Cardiac septum (tissue), 1 donor: Measurements from ENCODE around the gene ATOH8. TPM values are rescaled to one million over a fixed set of nuclear protein-coding genes. Genes with fewer than 3 reads are reported as not detected.

Experiments used
- DNase-seq: peaks from one replicate; pipeline ENCODE4 v3.0.0-alpha.2; 2020; ENCODE audit warnings: low spot score
- intact Hi-C: fragments of 100-400 bp; cut with DNase I; formaldehyde crosslinking; loops from one replicate; pipeline ENCODE4 v1.14.0; 2022
- total RNA-seq: library from RNA; stranded (reverse); fragmentation: NEBNext Ultra II Directional; extraction: Animal tissue kit (Norgen Biotek cat#: 25700); gene quantifications from one replicate; pipeline ENCODE4 v1.2.1, GENCODE V29; 2021
- donor health status: DM: no; HTN: no; CAD: no.

The ATOH8 gene
- total RNA-seq, 1 donor from 2014 or later = 21.0 TPM

GRCh38 chr2:85748039-85748734 lies 5.6 kb upstream of the ATOH8 start:
- intact Hi-C loops = no loop called here
- no peak for DNase-seq

DNA sequence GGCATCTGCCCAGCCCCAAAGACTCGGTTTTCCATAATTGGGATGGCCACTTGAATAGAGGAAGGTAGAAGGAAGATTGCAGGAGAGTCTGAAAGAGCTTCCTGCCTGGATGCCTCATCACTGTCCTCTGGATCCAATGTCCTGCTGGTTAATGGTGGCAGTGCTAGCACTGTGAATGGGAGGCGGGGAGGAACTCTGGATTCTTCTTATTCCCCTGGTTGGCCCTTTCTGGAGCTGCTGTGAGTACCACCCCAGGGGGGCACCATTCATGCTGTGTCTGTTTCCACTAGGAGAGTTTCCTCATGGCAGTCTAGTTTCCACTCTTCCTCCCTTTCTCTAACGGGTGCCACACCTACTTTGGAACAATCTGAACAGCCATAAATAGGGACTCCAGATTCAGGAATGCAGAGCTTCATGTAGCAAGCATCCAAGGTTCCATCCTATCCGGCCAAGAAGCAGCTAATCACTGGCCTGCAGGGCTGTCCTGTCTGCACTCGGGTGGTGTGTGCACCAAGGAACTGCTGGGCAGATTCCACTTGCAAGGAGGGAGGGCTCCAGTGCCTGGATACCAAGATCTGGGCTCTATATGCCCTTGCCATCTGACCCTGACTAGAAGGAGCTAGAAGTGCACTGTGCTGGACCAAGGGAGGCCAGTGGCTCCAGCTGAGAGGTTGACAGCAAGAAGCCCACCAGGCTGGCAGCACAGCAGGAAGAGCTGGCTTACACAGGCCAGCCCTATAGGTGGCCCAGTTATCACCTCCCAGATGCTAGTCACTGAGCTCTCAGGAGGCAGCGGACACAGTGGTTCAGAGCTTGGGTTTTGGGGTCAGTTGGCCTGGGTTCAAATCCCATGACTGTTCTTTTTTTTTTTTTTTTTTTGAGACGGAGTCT lies 4.6 kb upstream of the ATOH8 start:
- DNase-seq = no peak
- intact Hi-C loops = no loop called here

DNA sequence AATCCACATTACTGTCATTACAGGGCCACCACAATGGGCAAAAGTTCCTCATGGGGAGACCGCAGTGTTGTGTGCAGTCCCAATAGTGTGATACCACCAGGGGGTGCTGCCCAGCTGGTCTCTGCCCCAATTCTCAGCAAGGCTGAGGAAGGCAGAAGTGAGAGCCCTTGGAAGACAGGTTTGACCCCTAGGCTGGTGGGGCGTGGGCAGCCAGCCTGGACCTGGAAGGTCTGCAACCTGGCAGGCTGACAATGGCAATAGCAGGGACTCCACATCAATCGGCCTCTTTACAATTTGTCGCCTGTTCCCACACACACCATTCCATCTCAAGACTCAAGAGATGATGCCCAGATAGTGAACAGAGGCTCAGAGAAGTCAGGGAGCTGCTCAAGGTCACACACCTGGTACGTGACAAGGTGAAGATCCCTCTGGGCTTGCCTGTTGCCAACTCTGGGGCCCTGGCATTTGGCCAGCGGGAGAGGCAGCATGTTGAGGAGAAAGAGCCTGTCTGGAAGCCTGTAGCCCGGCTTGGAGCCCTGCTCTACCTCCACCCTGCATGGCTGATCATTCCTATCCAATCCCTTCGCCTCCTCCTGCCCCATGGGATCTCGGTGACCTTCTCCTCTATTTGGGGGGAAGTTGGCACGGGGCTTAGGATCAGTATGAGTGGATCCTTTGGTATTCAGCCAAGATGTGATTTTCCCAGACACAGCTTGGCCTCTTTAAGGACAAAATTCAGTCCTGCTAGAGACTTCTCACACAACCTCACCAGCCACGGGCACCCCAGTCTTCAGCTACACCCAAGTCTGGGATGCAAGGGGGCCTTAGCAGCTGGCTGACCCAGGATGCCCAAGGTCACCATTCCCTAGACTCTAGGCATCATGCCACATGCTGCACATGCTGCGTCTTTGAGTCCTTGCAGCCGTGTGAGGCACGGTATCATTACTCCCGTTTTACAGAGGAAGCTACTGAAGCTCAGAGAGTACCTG lies 2.9 kb upstream of the ATOH8 start:
- intact Hi-C loops = loop anchor here (2.0 kb wide), 2 partner anchors 48 to 64 kb away; no protein-coding TSS in a partner anchor
- DNase-seq = peak; percentile 86

DNA sequence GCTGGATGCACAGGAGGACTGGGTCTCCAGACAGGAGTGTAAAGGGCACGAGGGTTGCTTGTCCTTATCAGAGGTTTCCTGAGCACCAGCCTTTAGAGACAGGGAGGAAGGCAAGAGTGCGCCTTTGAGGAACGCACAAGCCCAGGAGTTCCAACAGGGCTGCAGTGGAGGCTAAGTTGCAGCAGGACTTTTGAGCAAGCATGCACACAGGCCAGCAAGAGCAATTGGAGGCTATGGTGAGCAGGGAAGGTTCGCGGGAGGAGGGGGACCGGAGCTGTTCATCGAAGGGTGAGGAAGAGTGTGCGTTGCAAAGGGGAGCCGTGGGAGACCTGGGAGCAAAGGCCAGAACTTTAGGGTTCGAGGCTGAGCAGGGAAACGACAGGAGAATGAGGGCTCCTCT lies 2.2 kb upstream of the ATOH8 start:
- DNase-seq = no peak
- intact Hi-C loops = loop anchor here (2.0 kb wide), 2 partner anchors 47 to 63 kb away; no protein-coding TSS in a partner anchor

- no peak for DNase-seq
Observed at GRCh38 chr2:85753035-85753524, 711 bp upstream of the ATOH8 start.

GRCh38 chr2:85754313-85755095 lies 713 bp downstream of the ATOH8 start:
- intact Hi-C loops = loop anchor here (1.0 kb wide), 1 partner anchor 18 kb away; no protein-coding TSS in a partner anchor
- no peak for DNase-seq

More at GRCh38 chr2:85753035-85753524, 711 bp upstream of the ATOH8 start:
- intact Hi-C loops = no loop called here

DNA sequence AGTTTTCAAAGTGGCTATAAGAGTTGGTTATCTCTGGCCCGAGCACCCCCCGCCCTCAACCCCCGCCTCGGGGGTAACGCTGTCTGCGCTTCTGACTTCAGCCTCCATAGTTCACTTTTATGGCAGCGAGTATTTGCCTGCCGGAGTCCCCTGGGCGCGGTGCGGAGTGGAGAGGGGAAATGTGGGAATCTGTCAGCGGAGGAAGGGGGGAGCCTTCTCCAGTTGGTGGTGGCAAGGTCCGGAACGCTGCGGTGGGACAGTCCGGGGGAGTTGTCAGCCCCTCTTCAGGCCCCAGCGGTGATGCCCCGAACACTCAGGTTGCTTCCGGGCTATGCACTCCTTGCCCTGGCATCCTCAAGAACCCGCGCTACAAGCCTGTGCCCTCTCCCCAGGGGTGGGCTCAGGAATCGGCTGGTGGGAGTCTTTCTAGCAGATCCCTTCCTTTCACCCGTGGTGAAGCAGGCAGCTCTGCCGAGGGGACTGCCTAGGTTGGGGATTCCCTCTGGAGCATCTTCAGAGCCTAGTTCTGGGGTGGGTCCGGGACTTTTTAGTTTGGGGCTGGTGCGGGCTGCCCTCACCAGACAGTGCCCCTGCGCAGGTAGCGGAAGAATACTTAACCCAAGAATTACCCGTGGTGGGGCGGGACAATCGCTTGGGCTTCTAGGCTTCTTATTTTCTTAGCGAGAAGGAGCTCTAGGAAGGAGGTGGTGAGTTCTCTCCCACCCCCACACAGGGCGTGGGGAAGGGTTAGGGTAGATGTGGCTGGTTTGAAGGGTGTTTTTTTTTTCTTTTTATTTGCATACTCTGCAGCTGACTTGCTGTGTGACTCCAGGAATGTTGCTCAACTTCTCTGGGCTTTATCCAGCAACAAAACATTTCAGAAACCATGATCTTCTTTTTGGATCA lies 1.6 kb downstream of the ATOH8 start:
- DNase-seq = no peak

GRCh38 chr2:85756195-85756594 lies 2.4 kb downstream of the ATOH8 start:
- DNase-seq = no peak
- intact Hi-C loops = no loop called here

More for the DNA sequence above, 1.6 kb downstream of the ATOH8 start:
- intact Hi-C loops = no loop called here

DNA sequence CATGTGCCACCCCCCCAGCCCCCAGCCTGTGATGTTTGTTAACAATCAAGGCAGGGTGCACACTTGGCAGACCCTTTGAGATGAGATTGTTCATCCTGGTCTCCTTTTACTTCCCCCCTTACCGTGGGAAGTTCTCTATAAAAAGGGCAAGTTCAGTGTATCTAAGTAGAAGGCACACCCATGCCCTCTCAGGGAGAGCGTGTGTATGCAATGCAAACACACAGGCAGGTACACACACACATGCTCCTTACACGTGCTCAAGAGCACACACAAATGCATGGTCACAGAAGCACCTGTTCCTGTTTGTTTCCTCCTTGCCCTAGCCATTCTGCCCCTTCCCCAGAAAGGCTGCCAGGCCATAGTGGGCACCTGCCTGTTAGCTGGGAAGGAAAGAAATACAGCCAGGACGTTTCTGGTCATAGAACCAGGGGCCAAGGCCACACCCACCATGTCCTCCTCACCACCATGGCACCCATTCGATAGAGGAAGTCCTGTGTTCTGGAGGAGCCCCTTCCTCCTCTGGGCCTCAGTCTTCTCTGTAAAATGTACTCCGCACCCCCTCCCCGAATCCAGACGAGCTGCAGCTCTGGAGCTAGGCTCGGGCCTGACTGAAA lies 3.1 kb downstream of the ATOH8 start:
- intact Hi-C loops = no loop called here
- DNase-seq = no peak

- intact Hi-C loops = no loop called here
- no peak for DNase-seq
Observed at GRCh38 chr2:85757860-85758259, 4.1 kb downstream of the ATOH8 start.

DNA sequence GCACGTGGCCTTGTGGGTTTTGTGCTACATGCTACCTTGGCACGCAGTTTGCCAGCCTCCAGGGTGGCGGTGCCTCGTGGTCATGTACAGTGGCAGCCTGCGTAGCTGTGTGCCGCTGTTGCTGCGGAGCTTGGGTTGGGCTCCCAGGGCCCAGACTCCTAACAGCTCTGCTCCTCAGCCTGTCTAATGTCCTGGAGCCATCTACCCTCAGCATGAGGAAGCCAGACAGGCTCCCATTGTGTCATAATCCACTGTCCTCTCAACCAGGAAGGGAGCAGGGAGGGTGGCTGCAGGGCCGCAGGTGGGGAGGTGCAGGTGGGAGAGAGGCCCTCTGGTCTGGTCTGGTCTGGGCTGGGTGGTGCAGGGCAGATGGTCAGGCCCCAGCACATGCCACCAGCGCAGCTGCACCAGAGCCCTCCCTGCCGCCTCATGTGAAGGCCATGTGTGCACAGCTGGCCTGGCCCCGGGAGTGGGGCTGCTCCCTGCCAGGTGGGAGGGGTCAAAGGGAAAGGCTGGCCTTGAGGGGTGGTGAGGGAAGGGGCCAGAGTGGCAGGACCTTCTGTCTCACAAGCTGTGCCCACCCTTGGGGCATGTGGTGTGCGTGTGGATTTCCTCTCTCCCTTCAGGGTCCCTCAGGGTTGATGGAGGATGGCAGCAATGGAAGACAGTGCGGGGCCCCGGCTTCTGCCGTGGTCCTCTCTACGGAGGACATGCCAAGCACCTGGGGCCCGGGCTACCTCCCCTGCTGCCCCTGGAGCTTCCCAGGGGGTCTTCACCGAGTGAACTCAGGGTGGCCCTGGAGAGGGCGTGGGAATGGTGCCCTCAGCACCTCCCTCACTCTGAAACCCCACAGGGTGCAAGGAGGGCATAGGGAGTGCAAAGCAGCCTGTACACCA lies 4.8 kb downstream of the ATOH8 start:
- intact Hi-C loops = no loop called here
- DNase-seq = no peak

DNA sequence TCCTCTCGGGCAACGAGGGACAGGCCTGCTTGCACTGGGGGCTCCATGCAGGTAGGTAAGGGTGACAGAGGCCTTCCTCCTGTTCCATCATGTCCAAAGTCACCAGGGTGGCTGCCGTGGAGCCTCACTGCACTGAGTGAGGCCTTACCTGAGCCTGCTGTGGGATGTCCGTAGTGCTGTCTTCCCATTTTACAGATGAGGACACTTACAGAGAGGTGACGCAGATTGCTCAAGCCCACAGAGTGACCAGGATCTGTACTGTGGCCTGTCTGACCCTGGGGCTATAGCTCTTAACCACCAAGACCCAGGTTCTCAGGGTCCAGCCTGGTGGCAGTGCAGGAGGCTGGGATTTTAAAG lies 5.4 kb downstream of the ATOH8 start:
- intact Hi-C loops = no loop called here

DNA sequence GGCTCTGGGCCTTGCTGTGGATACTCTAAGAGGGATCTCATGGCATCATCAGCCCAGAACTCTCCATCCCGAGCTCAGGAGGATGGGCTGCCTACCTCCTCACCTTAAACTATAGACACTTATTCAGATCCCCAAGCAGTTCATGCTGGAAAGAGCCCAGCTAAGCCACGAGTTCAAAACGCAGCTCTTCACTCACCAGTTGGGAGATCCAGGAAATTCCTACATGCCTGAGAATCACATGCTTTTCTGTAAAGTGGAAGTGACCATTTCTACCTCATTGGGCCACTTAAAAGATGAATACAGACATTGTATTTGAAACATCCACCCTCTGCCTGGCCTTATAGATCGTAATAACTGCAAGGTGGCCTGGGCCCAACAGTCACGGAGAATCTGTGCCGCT lies 6.6 kb downstream of the ATOH8 start:
- intact Hi-C loops = no loop called here
- DNase-seq = no peak

More for the DNA sequence above, 5.4 kb downstream of the ATOH8 start:
- no peak for DNase-seq

GRCh38 chr2:85760872-85761271 lies 7.1 kb downstream of the ATOH8 start:
- no peak for DNase-seq

DNA sequence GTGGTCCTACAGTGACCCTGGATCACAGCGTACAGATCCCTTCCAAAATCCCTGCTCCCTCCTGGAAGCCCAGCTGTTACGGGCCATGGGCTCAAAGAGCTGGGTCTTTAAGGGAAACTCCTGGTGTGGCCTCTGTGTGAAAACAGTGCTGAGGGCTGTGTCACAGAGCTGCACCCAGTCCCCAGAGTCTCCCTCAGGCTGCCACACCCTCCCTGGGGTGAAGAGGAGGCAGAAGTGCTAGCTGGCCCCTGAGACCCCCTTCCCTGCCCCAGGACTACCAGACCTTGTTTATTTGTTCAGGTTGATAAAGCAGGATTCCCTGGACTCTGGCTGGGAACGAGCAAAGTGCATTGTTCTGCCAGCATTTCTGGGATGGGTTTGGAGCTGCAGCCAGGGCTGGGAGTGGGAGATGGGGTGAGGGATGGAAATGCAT lies 7.7 kb downstream of the ATOH8 start:
- intact Hi-C loops = no loop called here
- no peak for DNase-seq

More at GRCh38 chr2:85760872-85761271, 7.1 kb downstream of the ATOH8 start:
- intact Hi-C loops = no loop called here

GRCh38 chr2:85761946-85762345 lies 8.2 kb downstream of the ATOH8 start:
- intact Hi-C loops = no loop called here
- no peak for DNase-seq
